GM21367 (cell line): Measurements from ENCODE around the gene SCN1B.

Experiments
- ATAC-seq: cut with Tn5 transposase; IDR thresholded peaks from one replicate; pipeline ENCODE4 v1.9.1; 2021; ENCODE audit not compliant: unreplicated experiment

Gene SCN1B

GRCh38 chr19:35070471-35070870 lies 40.2 kb downstream of the SCN1B start:
- ATAC-seq = no peak

DNA sequence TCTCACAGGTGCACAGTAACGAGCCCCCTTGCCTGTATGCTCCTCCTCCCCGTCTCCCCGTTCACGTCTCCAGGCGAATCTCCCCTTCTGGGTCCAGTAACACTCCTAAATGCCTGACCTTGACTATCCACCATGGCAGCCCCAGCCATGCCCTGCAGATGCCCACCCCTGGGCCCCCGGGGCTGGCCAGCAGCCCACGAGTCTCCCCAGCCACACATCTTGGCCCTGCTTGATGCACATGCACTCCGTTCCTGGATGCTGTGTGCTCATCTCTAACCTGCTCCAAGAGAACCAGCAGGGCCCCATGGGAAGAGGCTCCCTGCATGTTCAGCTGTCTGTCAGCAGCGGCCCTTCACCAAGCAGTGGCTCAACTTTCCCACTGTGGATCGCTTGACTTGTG lies 43.2 kb downstream of the SCN1B start:
- ATAC-seq = no peak

GRCh38 chr19:35073941-35074340 lies 43.7 kb downstream of the SCN1B start:
- ATAC-seq = no peak

DNA sequence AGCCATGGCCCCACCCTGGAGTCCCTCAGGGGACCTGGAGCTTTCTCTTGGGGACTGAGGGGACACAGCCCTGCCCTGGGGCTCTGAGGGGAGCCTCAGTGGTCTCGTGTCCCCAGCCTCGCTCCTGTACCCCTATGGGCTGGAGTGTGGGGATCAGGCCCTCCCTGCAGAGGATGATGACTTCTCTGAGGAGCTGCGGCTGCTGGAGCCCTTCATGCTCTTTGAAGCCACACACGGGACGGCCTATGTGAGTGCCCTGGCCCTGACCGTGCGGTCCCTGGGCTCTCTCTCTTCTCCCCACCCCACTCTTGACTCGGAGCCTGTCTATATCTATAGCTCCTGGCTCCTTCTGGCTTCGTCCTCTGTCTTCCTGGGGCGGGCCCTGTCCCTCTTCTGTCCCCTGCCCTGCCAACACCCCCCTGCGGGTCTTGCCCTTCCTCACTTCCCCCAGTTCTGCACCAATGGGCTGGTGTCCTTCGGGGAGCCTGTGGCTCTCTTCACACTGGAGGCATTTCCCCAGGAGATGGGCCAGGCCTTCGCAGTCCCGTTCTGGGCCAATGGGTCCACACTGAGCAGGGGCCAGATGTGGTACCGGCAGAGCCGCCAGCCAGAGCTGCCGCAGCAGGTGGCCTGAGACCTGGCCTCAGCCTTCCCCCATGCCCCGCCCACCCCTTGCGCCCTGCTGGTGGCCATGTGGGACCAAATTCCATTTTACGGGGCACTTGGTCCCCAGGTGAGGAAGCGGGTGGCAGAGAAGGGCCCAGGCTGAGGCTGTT lies 44.3 kb downstream of the SCN1B start:
- no peak for ATAC-seq

DNA sequence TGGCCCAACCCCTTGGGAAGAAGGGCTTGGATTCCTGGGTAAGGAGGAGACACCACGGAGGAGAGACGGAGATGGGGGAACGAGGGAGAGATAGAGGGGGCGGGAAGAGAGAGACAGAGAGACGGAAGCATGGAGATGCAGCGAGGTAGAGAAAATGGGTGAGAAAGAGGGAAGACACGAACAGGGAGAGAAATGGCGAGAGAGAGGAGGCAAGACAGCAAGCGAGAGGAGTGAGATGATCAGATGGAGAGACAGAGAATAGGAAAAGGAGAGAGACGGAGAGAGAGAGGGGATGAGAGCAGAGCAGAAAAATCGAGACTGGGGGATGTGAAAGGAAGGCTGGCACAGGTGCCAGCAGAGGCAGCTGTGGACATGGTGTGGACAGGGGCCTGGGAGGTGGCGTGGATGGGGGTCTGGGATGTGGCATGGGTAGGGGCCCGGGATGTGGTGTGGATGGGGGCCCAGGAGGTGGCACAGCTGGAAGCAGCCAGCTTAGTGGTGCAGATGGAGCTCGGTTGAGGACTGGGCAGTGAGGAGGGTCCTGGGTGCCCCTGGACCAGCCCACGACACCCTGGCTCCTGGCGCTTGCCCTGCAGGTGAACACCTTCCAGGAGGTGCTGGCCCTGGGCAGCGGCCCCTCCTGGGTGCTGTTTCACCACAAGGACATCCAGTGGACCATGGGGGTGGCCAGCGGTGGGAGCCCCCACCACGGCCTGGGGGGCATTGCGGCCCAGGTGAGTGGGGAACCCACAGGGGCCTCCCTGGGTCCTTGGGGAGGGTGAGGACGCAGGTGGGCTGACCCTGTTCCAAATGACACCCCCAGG lies 45.1 kb downstream of the SCN1B start:
- ATAC-seq = no peak

DNA sequence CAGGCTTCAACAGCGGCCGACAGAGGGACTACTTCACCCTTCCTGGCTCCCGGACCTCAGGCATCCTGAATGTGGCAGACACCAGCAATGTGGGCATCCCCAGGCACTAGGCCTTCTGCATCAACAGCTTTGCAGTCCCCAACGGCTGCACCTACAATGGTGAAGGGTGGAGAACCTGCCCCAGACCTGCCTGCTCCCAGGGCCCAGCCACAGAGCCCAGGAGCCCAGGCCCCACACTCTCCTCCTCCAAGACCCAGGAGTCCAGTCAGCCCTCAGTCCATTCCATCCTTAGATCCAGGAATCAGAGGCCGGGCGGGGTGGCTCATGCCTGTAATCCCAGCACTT lies 45.7 kb downstream of the SCN1B start:
- no peak for ATAC-seq

DNA sequence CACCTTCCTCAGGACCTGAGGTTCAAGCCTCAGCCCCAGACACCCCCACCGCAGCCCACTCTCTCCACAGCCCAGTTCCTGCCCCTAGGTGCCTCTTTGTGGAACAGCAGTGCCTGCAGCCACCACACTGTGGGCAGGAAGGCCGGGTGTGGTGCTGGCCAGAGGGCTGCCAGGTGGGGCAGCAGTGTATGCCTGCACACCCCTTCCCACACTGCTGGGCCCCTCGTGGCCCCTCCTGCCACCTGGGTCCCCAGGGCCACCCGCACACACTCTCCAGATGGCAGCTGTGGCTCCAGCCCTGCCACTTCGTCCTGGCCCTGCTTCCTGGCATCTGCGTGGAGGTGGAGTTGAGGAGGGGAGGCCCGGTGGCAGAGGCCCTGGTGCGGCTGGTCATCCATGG lies 46.4 kb downstream of the SCN1B start:
- no peak for ATAC-seq

- ATAC-seq = no peak
Observed at GRCh38 chr19:35077411-35078223, 47.3 kb downstream of the SCN1B start.

DNA sequence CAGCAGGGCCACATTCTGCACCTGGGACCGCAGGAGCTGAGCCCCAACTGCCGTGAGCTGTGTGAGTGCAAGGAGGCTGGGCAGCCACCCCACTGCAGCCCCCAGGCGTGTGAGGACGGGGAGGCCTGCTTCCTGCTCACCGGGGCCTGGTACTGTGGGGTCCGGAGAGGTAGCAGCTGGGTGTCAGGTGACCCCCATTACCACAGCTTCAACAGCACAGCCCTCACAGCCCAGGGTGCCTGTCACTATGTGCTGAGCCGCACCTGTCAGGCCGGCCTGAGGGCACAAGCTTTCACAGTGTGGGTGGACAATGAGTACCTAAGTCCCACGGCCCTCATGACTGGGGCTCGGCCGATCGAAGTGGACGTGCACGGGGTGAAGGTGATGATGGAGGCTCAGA lies 49.6 kb downstream of the SCN1B start:
- ATAC-seq = no peak

GRCh38 chr19:35080613-35081170 lies 50.4 kb downstream of the SCN1B start:
- ATAC-seq = no peak

DNA sequence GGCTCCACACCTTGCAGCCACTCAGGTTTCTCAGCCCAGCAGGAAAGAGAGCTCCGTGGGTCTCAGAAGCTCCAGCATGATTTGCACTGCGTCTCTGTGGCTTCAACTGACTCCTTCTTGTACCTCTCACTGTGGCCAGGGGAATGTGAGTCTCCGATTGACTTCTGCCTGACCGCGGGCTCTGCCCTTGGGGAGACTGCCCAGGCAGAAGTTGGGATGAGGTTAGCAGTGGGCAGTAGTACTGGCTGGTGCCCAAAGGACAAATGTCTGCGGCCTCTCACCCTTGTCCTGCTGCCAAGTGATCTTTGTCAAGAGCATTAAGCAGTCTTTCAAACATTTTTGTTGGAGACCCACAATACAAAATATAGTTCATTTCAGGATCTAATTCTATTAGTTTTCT lies 50.9 kb downstream of the SCN1B start:
- no peak for ATAC-seq

DNA sequence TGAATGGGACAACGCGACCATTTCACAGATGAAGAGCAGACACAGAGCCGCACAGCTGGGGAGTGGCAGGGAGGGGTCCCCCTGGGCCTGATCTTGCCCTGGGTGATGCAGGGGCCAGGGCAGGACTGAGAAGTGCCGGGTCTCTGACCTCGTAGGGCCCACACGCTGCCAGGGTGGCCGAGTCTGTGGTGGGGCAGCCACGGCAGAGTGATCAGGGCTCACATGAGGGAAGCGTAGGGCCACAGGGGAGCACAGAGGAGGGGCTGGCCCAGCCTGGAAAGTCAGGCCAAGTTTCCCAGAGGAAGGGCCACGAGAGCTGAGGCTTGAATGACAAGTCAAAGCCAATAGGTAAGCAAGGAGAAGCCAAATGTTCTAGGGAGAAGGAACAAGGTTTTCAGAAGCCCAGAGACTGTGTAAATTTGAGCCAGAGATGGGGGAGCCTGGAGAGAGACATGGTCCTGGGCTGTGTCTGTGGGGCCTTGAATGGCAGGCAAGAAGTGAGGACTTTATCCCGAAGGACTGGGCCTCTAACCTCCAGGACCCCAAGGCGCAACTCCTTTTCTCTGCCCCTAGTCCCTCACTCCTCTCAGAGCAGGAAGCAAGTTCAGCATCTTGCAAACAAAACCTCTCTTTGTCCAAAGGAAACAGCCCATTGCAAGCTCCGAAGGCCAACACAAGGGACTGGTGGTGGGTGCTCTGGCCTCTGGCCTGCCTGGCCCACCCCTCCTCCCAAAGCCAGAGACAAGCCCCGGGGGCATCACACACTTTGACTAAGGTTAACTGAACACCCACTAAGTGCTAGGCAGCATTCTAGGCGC lies 53.6 kb downstream of the SCN1B start:
- no peak for ATAC-seq

DNA sequence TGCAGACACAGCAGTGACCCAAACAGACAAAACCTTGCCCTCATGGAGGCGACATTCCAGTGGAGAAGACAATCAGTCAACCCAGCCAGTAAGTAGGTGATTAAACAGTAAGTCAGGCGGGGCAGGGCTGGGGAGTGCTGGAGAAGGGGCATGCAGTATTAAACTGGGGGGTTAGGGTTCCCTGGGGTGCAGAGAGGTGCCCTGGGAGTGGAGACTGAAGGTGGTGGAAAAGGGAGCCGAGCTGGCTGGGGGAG lies 54.2 kb downstream of the SCN1B start:
- no peak for ATAC-seq

- no peak for ATAC-seq
Observed at GRCh38 chr19:35085947-35086346, 55.7 kb downstream of the SCN1B start.

DNA sequence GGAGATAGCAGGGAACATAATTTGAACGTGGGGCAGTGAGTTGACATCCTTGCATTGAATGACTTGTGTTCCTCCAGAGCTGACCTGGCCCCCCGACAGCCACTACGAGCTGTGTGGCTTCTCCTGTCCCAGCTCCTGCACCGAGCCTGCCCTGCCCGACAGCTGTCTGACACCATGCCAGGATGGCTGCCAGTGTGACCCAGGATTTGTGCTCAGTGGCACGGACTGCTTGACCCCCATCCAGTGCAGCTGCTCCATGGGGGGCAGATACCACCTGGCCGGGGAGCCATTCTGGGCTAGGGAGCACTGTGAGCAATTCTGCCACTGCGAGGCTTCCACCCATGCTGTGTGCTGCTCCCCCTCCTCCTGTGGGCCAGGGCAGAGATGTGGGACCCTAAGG lies 56.2 kb downstream of the SCN1B start:
- ATAC-seq = no peak

DNA sequence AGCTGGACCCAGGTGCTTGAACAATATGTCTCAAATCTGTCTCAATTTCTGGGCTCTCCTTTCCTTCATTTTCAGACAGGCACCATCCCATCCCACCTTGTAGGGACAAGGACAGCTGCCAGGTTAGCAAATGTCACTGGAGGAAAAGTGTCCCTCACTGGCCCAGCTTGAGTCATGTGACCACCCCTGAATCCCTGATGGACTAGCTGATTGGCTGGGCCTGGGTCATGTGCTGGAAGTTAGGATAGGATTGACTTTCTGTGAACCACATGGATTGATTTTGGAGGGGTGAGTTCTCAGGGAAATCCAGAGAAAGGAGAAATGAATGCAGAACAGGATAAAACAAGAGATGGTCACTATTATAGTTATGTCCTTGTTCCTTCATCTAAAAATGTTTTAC lies 57.1 kb downstream of the SCN1B start:
- no peak for ATAC-seq

DNA sequence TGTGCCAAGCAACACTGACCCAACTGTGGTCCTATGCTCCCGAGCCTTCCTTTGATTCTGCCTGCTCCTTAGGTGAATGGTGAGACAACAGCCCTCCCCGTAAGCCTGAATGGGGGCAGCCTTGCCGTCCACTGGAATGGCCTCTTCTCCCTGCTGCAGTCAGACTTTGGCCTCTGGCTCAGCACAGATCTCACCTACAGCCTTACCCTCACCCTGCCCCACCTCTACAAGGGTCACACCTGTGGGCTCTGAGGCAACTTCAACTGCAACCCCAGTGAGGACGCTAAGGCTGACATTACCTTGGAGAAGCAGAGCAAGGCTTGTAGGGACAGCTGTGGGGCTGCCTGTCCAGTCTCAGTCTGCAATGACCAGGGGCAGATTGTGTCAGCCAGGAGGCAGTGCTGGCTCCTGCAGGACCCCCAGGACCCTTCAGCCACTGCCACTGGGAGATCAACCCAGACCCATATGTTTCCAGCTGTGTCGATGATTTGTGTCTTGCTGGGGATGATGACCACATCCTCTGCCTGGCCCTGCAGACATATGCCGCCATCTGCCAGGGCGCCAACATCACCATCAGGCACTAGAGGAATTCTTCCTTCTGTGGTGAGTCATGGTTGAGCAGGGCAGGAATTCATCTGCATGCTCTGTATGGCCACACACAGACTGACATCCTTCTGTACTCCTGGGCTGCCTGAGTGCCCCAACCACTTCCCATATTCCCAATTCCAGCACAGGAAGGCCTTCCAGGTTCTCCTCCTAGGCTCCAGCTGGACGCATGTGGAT lies 58.1 kb downstream of the SCN1B start:
- ATAC-seq = no peak

- ATAC-seq = no peak
Observed at GRCh38 chr19:35089554-35089953, 59.3 kb downstream of the SCN1B start.
